CD14-positive monocyte (primary cell): ENCODE results near the gene FGFR4. TPM values are rescaled to one million over a fixed set of nuclear protein-coding genes. Genes with fewer than 3 reads are reported as not detected.

ENCODE experiments used
- DNase-seq, 3 donors: peaks; one replicate each; pipeline ENCODE4 v3.0.0-alpha.2; 2011 to 2022
- H2AFZ ChIP-seq: 2 replicates; pipeline ENCODE4 v1.6.0; 2012; ENCODE audit warnings: mild to moderate bottlenecking, low read depth, low read length, inconsistent platforms; ENCODE audit not compliant: insufficient read depth, poor library complexity, severe bottlenecking
- H3K27ac ChIP-seq, 2 donors: 1 replicate in 1 of 2; 2 replicates in 1 of 2; pipeline ENCODE4 v1.5.1; 2012 to 2013; ENCODE audit warnings: low read length in 2 of 2, control low read depth in 1 of 2, inconsistent platforms in 1 of 2, low read depth in 1 of 2, mild to moderate bottlenecking in 1 of 2
- H3K27me3 ChIP-seq, 2 donors: one replicate each; pipeline versions ENCODE4 v1.6.0 to v1.6.1; 2011 to 2013; ENCODE audit warnings: low read length in 2 of 2; ENCODE audit not compliant: control insufficient read depth in 2 of 2, insufficient read depth in 2 of 2
- H3K36me3 ChIP-seq, 2 donors: replicated peaks in 1 of 2; 1 replicate in 1 of 2; 2 replicates in 1 of 2; pipeline versions ENCODE4 v1.5.1 to v1.6.1; 2012 to 2013; ENCODE audit warnings: low read length in 2 of 2, control low read depth in 1 of 2, inconsistent platforms in 1 of 2, mild to moderate bottlenecking in 1 of 2; ENCODE audit not compliant: insufficient read depth in 2 of 2, control insufficient read depth in 1 of 2
- H3K4me1 ChIP-seq, 2 donors: 1 replicate in 1 of 2; 2 replicates in 1 of 2; pipeline versions ENCODE4 v1.5.1 to v1.6.1; 2012 to 2013; ENCODE audit warnings: low read length in 2 of 2, control low read depth in 1 of 2, inconsistent platforms in 1 of 2, mild to moderate bottlenecking in 1 of 2, moderate library complexity in 1 of 2; ENCODE audit not compliant: insufficient read depth in 2 of 2, control insufficient read depth in 1 of 2
- H3K4me2 ChIP-seq: replicated peaks from 2 replicates; pipeline ENCODE3; 2012; ENCODE audit warnings: low read length, moderate library complexity, mild to moderate bottlenecking; ENCODE audit not compliant: poor library complexity, severe bottlenecking; ENCODE audit errors: extremely low read depth
- H3K4me3 ChIP-seq, 3 experiments: fragments of 200-600 bp in 1 of 3; sonication (generic) in 1 of 3; replicated peaks in 1 of 3; 1 replicate in 2 of 3; 2 replicates in 1 of 3; pipeline ENCODE4 v1.5.1; 2011 to 2013; ENCODE audit warnings: low read length in 3 of 3, mild to moderate bottlenecking in 3 of 3, control low read depth in 2 of 3, low read depth in 2 of 3, inconsistent platforms in 1 of 3, moderate library complexity in 1 of 3
- H3K79me2 ChIP-seq: 2 replicates; pipeline ENCODE4 v1.6.0; 2012; ENCODE audit warnings: mild to moderate bottlenecking, control low read depth, inconsistent platforms, low read length, moderate library complexity; ENCODE audit not compliant: insufficient read depth
- H3K9ac ChIP-seq: 2 replicates; pipeline ENCODE4 v1.6.0; 2017; ENCODE audit warnings: low read length, mild to moderate bottlenecking; ENCODE audit not compliant: insufficient read depth, poor library complexity, severe bottlenecking
- H3K9me3 ChIP-seq, 2 donors: replicated peaks in 1 of 2; 1 replicate in 1 of 2; 2 replicates in 1 of 2; pipeline versions ENCODE4 v1.5.1 to v1.6.1; 2012 to 2013; ENCODE audit warnings: low read length in 2 of 2, control low read depth in 1 of 2; ENCODE audit not compliant: control insufficient read depth in 1 of 2, insufficient read depth in 1 of 2
- H4K20me1 ChIP-seq: 2 replicates; pipeline ENCODE4 v1.6.0; 2012; ENCODE audit warnings: mild to moderate bottlenecking, low read length, control low read depth, moderate library complexity; ENCODE audit not compliant: insufficient read depth
- H3K27ac Mint-ChIP-seq, 7 donors: one replicate each; pipeline ENCODE4 v1.8.0; 2020; ENCODE audit warnings: mild to moderate bottlenecking in 7 of 7, mixed read lengths in 7 of 7, moderate library complexity in 6 of 7, inconsistent platforms in 2 of 7
- H3K27me3 Mint-ChIP-seq, 3 donors: one replicate each; pipeline ENCODE4 v1.8.0; 2021 to 2022; ENCODE audit warnings: low read depth in 3 of 3, mild to moderate bottlenecking in 3 of 3, mixed read lengths in 3 of 3, moderate library complexity in 3 of 3, inconsistent platforms in 1 of 3
- H3K36me3 Mint-ChIP-seq, 2 donors: one replicate each; pipeline ENCODE4 v1.8.0; 2020; ENCODE audit warnings: mixed read lengths in 2 of 2, inconsistent platforms in 1 of 2, mild to moderate bottlenecking in 1 of 2
- H3K4me1 Mint-ChIP-seq: one replicate; pipeline ENCODE4 v1.8.0; 2020; ENCODE audit warnings: mild to moderate bottlenecking, mixed read lengths
- H3K4me3 Mint-ChIP-seq, 2 donors: one replicate each; pipeline ENCODE4 v1.8.0; 2020; ENCODE audit warnings: mild to moderate bottlenecking in 2 of 2, mixed read lengths in 2 of 2, moderate library complexity in 1 of 2
- H3K9me3 Mint-ChIP-seq, 7 donors: one replicate each; pipeline ENCODE4 v1.8.0; 2020 to 2022; ENCODE audit warnings: mixed read lengths in 7 of 7, mild to moderate bottlenecking in 6 of 7, moderate library complexity in 6 of 7, inconsistent platforms in 2 of 7
- WGBS: methylation state at CpG from one replicate; pipeline ENCODE4 v1.1.5; 2013; ENCODE audit warnings: missing lambda C conversion rate; ENCODE audit not compliant: insufficient coverage; 5-methylcytosine and 5-hydroxymethylcytosine counted together
- intact Hi-C, 2 donors: fragments of 100-400 bp; cut with micrococcal nuclease; formaldehyde crosslinking; loops; one replicate each; pipeline versions ENCODE4 v1.15.0 to v1.15.1; 2023
- polyA plus RNA-seq, 3 donors: library from polyadenylated mRNA; depleted of rRNA in 1 of 3; unstranded in 2 of 3; stranded (reverse) in 1 of 3; fragments of 300-500 nt in 2 of 3; fragments of >200 nt in 1 of 3; fragmentation: Illumina TruSeq in 2 of 3; gene quantifications; 1 replicate in 2 of 3; 2 replicates in 1 of 3; pipeline ENCODE4 v1.2.3, GENCODE V29; 2012 to 2021
- TF ChIP-seq, protein P1 (sequence below): fragments of 200-600 bp; IDR thresholded peaks from one replicate; pipeline ENCODE4 v1.8.0; 2022; ENCODE audit warnings: antibody characterized with exemption, mild to moderate bottlenecking

FGFR4 gene
- polyA plus RNA-seq, 3 donors, result 0.39 TPM; not detected in 2

DNA sequence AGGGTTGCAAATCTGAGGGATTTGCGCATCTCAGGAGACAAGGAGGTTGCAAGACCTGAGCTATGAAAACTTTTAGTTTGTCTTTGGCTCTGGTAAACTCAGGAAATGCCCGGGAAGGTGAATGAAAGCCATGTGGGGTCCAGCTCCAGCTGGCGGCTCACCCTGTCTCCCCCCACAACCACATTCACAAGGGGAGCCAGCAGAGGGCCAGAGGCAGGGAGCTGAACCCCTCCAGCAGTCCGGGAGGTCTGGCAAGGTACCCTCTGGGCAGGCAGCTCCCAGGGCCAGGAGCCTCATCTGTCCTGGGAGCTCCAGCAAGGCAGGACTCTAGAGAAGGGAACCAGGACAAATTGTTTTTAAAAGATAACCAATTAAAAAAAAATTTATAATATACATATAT lies 2.5 kb upstream of the FGFR4 start:
- intact Hi-C loops, result no loop called here
- no peak overlapping the region for H3K9ac ChIP-seq
- no peak for DNase-seq
- peaks cover 8% of the 10 kb centered on the region in 2 donors for H3K4me1 ChIP-seq
- H3K9me3 ChIP-seq, result no peaks in the 10 kb centered on the region
- Mint-ChIP-seq H3K4me1 (peaks cover 14% of the 10 kb centered on the region), H3K27ac (no peak overlapping the region), H3K9me3 (peaks cover 0 to 4% (median 2%) of the 10 kb centered on the region in 7 donors), H3K4me3 (no peak overlapping the region), H3K36me3 (peaks cover 0 to 2% of the 10 kb centered on the region in 2 donors), H3K27me3 (peaks cover 29 to 54% (median 42%) of the 10 kb centered on the region in 3 donors)
- H3K27me3 ChIP-seq, result peaks cover 5 to 30% of the 10 kb centered on the region in 2 donors
- H3K36me3 ChIP-seq, result no peaks in the 10 kb centered on the region
- H4K20me1 ChIP-seq, result no peaks in the 10 kb centered on the region
- no peak overlapping the region for H2AFZ ChIP-seq
- H3K4me3 ChIP-seq, result no peak overlapping the region
- H3K27ac ChIP-seq, result no peak overlapping the region
- TF ChIP-seq, protein P1, sequence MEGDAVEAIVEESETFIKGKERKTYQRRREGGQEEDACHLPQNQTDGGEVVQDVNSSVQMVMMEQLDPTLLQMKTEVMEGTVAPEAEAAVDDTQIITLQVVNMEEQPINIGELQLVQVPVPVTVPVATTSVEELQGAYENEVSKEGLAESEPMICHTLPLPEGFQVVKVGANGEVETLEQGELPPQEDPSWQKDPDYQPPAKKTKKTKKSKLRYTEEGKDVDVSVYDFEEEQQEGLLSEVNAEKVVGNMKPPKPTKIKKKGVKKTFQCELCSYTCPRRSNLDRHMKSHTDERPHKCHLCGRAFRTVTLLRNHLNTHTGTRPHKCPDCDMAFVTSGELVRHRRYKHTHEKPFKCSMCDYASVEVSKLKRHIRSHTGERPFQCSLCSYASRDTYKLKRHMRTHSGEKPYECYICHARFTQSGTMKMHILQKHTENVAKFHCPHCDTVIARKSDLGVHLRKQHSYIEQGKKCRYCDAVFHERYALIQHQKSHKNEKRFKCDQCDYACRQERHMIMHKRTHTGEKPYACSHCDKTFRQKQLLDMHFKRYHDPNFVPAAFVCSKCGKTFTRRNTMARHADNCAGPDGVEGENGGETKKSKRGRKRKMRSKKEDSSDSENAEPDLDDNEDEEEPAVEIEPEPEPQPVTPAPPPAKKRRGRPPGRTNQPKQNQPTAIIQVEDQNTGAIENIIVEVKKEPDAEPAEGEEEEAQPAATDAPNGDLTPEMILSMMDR, result no peak
- WGBS, result 100% methylated on average over 1 of the region's 4 CpGs
- H3K4me2 ChIP-seq, result no peak overlapping the region
- no peaks in the 10 kb centered on the region for H3K79me2 ChIP-seq

DNA sequence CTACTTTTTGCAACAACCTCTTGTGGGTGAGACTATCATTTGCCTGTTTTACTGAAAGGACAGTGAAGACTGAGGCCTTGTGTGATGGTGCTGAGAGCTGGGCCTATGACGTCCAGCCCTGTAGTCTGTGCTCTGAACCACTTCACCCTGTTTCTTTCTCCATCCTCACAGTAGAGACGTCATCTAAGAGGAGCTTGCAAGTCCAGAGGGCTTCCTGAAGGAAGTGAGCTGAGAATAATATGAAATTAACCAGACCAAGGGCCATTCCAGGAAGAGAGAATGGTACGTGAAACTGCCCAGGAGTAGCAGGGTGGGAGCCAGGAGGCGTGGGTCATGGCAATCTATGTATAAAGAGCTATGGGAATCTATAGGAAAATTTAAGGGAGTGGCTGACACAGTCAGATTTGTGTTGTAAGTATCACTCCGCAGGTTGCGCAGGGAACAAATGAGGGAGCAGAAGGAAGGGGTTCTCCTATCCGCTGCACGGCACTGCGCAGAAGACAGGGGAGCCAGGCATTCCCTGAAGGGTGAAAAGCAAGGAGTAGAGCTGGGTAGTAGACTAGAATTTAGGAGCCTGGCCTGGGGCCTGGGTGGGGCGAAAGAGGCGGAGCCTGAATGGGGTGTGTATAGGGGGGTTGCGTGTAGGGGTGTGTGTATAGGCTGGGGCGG lies 596 bp upstream of the FGFR4 start:
- peak overlapping the region; percentile 21 for H2AFZ ChIP-seq
- no peaks in the 10 kb centered on the region for H4K20me1 ChIP-seq
- intact Hi-C loops, result no loop called here
- no peak overlapping the region for H3K4me2 ChIP-seq
- H3K27me3 Mint-ChIP-seq, result peaks cover 29 to 55% (median 42%) of the 10 kb centered on the region in 3 donors
- H3K27me3 ChIP-seq, result peaks cover 5 to 34% of the 10 kb centered on the region in 2 donors
- H3K79me2 ChIP-seq, result no peaks in the 10 kb centered on the region
- H3K9me3 ChIP-seq, result no peaks in the 10 kb centered on the region
- no peak overlapping the region for H3K27ac ChIP-seq
- TF ChIP-seq, protein P1, result no peak
- H3K27ac Mint-ChIP-seq, result peak overlapping the region in 3 of 7 donors; percentile 3 to 38 (median 38)
- H3K9ac ChIP-seq, result no peak overlapping the region
- no peak overlapping the region for H3K4me3 ChIP-seq
- peaks cover 0 to 4% (median 2%) of the 10 kb centered on the region in 7 donors for H3K9me3 Mint-ChIP-seq
- peaks cover 0 to 2% of the 10 kb centered on the region in 2 donors for H3K36me3 Mint-ChIP-seq
- peak overlapping the region; percentile 25 to 80 for H3K4me3 Mint-ChIP-seq
- 85% methylated on average over 7 of the region's 13 CpGs for whole genome bisulfite sequencing
- no peaks in the 10 kb centered on the region for H3K36me3 ChIP-seq
- peaks cover 13% of the 10 kb centered on the region for H3K4me1 Mint-ChIP-seq
- H3K4me1 ChIP-seq, result peaks cover 8% of the 10 kb centered on the region in 2 donors
- no peak for DNase-seq
